GM10847 (cell line): ENCODE measurements around the gene UBN1.

Experiments used
- POLR2A ChIP-seq: IDR thresholded peaks from 2 replicates; pipeline ENCODE4 v1.6.1; 2011; ENCODE audit not compliant: insufficient read length; ENCODE audit errors: extremely low read depth

Gene UBN1, protein sequence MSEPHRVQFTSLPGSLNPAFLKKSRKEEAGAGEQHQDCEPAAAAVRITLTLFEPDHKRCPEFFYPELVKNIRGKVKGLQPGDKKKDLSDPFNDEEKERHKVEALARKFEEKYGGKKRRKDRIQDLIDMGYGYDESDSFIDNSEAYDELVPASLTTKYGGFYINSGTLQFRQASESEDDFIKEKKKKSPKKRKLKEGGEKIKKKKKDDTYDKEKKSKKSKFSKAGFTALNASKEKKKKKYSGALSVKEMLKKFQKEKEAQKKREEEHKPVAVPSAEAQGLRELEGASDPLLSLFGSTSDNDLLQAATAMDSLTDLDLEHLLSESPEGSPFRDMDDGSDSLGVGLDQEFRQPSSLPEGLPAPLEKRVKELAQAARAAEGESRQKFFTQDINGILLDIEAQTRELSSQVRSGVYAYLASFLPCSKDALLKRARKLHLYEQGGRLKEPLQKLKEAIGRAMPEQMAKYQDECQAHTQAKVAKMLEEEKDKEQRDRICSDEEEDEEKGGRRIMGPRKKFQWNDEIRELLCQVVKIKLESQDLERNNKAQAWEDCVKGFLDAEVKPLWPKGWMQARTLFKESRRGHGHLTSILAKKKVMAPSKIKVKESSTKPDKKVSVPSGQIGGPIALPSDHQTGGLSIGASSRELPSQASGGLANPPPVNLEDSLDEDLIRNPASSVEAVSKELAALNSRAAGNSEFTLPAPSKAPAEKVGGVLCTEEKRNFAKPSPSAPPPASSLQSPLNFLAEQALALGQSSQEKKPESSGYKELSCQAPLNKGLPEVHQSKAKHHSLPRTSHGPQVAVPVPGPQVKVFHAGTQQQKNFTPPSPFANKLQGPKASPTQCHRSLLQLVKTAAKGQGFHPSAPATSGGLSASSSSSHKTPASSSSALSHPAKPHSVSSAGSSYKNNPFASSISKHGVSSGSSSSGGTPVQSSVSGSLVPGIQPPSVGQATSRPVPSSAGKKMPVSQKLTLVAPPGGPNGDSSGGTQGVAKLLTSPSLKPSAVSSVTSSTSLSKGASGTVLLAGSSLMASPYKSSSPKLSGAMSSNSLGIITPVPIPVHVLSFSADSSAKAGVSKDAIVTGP (N-terminal part only)

DNA sequence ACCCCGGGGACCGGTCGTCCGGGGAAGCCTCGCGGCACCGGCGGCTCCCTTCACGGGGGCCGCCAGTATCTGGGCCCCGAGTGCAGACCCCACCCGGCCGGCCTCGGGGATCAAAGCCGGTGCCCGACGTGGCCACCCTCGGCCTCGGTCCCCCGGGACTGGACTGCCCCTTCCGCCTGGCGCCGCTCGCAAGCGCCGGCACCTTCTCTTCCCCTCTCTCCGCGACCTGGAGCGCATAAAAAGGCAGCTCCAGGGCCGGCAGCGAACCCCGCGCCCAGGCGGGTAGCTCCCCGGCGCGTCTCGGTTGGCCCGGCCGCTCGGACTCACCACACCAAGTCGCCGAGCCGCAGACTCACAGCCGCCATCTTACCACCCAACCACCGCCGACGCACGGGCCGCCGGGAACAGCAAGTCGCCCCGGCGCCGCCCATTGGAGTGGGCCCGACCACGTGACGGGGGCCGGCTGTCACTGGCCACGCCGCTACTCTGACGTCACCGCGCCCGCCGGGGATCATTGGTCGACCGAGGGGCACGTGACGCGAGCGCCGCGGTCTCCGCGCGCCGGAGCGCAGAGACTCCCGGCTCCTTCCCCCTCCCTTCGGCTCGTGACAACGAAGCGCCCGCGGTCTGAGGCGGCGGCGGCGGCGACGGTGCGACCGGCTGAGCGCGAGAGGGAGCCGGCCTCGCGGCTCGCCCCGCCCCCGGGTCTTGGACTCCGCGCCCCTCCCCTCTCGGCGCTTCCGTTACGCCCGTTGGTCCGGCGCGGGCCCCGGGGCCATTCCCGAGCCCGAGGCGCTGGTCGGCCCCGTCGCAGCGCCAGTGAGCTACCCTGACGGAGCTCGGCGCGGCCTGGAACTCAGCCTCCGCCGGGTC, at the start of gene UBN1, which contains the start of gene GLYR1:
UBN1 (plus strand) TSS at position 581 of the 873 bp plus-strand sequence. CDS start 5,437 bp downstream, outside the sequence.
GLYR1 (minus strand) TSS at position 388 of the 873 bp plus-strand sequence; CDS start at position 365, 23 bp downstream.
- TF ChIP-seq POLR2A = peak; percentile 86

DNA sequence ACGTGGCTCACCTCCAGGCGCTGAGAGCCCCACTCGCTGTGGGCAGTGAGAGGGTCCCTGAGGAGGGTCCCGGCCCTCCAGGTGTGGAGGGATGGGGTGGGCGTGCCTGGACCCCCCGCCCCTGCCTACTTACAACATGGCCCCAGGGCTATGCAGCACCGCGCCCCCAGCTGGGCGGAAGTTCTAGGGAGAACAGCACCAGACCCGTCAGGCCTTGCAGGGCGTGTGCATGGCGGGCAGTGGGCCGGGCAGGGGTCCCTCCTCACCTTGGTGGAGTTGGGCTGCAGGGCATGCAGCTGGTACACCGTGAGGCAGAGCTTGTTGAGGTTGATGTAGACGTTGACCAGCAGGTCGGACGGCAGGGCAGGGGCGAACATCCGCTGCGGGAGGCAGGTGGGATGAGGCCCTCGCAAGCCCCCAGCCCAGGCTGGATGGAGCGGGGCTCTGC, 49.5 kb upstream of the UBN1 start:
- TF ChIP-seq POLR2A = no peak

DNA sequence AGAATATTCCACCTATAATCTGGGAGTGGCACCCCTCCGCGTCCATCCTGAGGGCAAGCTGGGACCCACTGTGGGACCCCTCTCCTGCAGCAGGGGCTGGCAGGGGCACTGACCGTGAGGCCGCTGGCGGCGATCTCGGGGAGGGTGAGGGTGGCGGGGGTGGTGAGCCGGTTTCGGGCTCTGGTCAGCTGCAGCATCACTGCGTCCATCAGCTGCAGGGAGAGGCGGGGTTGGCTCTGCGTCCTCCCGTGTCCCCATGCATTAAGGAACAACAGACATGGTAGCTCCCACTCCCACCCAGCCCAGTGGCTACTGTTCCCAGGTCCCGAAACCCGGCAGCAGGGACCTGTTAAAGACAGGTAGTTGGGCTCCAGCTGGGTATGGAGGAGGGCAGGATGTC, 48.8 kb upstream of the UBN1 start:
- TF ChIP-seq POLR2A = no peak

DNA sequence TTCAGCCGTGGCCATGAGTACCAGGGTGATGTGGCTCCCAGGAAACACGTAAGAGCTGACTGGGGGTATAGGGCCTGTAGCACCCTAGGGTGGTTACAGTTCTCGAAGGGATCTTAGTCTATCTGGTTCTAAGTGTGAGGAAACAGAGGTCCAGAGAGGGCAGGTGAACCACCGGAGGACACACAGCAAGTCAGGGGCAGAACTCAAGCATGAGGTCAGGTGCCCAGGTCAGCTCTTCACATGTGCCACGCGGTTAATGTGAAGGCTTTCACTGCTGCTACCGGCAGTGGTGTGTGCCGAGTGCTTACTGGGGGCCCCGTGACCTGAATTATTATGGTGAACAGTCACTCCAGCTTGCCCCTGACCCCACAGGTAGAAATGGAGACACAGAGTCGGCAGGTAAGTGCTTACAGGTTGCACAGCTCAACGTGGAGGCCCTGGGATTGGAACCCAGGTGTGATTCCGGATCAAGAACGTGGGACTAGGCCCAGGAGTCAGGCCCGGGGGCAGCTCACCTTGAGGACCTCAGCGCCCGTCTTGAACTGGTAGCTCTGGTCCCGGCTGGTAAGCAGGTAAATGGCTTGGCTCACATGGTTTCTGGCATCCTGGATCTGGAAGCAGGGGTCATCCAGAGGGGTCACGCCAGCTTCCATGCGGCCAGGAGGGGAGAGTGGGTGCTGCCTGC, 48.0 kb upstream of the UBN1 start:
- TF ChIP-seq POLR2A = no peak

DNA sequence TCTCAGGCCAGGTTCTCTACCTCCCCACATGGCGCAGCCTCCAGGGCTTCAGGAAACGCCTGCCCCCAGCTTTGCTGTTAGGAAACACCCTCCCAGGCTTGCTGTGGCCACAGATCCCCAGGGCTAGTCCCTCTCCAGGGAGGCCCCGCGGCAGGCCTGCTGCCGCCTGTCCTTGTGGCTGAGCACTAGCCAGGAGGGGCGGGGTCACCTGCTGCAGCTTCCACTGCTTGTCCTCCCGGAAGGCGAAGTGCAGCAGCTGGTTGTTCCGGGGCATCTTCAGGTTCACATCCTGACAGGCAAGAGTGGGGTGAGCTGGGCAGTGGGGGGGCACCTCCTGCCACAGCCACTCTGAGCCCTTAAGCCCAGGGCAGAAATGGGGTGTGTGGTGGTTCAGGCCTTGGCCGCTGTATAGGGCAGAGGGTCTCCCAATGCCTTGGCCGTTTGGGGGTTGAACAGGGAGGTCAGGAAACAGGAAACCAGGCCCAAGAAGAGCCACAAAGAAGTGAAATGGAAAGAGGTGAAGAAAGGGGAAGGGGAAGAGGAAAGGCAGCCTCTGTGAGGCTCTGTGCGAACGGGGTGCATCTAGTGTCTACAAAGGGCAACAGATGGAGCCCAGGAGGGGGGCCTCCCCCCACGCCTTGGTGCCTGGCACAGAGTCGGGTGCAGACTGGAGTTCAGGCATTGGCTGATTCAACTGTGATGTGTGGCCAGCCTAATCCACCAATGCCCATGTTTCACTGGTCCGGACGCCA, 46.8 kb upstream of the UBN1 start:
- peak; percentile 33 for TF ChIP-seq POLR2A

DNA sequence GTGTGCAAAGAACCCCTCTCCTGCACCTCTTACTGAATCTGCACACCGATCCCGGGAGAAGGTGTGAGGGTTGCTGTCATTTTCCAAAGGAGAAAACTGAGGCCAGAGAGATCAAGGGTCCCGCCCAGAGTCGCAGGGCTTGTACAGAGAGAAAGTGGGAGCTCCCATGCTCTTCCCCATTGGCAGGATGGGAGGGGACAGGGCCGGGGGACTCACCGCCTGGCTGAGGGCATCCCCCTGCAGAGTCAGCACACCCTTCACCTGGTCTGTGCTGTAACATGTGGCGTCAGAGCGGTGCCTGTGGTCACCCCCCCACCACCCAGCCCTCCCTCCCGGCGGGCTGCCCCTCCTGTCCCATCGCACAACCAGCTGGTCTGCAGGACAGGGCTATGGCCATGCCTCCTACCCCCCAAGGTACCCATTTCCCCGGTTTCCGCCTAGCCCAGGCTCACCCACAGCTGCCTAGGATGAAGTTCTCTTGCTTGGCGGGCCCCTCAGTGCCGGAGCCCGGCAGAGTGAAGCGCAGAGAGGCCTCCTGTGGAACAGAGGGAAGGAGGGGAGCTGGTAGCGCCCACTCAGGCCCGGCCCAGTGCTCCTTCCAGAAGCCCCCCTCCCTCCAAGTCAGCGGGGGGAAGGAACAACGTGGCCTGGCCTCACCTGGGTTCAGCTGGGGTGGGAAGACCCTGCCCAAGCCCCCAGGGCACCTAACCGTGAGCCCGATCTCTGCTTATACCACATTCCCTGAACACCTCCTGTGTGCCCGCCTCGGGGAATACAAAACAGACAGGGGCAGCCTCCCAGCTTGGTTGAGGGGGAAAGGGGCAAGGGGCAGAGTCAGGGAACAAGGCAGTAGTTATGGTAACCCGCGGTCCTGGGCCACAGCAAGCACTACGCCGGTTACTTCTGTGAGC, 46.0 kb upstream of the UBN1 start:
- no peak for TF ChIP-seq POLR2A

DNA sequence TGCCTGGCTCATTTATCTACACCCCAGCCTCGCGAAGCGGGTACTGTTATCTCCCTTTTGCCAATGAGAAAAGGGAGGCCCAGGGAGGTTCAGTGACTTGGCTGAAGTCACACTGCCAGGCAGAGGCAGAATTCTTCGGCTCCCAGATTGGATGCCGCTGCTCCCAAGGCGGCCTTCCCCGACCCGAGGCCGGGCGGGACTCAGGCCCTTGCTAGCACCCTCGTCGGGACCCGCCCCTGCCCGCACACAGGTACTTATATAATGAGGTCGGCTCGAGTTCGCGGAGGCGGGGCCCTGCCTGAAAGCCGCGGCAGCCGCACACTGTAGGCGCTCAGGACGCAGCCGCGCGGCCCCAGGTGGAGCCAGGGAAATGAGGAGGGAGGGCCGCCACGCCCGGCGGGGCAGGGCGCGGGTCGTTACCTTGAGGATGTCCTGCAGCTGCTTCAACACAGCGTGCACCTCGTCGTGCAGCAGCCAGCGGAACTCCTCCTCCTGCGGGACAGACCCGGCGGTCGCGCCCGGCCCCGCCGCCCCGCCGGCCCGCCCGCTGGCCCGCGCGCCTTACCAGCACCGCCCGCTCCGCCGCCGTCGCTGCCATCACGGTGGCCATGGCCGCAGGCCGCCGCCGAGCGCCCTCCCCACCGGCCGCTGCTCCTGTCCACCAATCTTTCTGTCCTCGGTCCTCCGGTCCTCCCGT, 45.2 kb upstream of the UBN1 start, which contains the start of gene ROGDI:
ROGDI (minus strand) TSS at position 672 of the 697 bp plus-strand sequence; CDS start at position 610, 62 bp downstream.
- TF ChIP-seq POLR2A = no peak

DNA sequence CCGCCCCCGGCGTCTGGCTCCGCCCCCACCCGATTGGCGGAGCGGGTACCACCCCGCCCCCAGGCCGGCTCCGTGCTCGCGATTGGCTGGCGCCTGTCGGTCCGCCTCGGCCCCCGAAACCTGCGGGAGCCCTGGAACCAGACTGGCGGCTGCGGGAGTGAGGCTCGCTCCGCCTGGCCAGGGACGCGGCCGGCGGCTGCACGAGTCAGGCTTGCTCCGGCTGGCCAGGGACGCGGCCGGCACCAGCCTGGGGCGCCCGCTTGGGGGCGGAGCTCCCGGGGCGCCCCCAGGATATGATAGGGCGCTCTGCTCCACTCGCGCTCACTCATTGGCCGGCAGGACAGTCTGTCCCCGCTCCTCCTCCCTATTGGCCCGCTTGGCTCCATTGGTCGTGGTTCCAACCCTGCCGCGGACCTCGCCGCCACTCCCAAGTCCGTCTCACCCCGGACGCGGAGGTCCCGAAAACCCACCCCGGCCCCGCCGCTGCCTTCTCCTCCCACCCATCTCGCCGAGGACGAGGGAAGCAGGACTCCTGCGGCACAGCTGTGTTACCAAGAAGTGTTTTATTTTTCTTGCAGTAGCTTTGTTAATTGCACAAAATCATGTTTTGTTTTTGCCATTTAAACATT, 44.5 kb upstream of the UBN1 start:
- TF ChIP-seq POLR2A = peak; percentile 6

DNA sequence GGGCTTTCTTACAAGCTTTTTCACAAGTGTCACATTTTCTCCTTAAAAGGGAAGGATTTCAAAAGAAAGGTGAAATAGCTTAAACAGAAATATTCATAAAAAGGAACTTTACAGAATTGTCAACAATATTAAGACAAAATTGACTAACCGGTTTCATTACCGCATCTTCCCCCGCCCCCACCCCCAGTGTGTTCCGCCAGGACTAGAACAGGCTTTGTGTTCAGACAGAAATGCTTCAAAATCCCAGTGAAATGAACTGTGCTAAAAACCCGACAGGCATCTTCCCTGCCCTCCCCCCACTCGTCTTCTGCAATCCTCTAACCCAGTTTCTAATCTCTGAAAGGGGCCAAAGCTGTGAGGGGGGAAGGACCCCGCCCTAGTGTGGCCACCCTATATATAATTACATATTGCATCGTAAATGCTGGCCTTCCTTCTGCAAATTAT, 43.9 kb upstream of the UBN1 start:
- TF ChIP-seq POLR2A = no peak

DNA sequence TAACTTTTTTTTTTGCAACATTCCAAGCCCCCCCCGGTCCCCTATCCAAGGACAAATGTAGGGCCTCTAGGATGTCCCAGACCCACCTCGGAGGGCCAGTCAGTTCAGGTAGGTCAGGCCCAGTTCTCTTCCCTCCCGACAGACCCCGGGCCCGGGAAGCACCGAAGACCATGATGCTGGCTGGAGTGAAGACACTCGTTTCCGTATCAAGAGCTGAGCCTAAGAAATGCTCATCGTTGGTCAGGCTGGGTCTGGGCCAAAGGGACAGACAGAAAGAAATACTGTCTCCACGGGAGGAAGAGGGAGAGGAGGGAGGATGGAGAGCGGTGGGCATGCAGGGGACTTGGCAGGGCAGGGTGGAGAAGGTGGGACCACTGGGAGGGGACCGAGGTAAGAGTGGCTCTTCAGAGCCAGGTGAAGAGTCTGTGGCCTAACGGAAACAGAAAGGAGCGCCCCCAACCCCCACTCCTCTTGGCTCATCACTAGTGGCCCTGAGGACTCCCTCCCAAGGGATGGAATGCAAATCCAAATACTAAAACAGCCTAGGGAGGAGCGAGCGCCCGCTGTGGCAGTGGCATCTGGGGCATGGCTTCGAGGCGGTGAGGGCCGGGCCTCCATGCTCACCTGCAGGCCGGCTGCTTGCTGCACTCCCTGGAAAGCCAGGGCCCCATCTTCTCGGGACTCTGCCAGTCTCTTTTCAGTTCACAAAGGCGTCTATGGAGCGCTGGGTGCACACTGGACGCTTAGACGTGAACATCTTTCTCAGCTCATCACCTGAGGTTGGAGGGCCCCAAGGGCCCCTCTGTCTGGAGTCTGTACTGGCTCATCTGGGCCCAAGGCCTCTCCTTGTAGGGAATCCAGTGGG, 43.2 kb upstream of the UBN1 start:
- no peak for TF ChIP-seq POLR2A
